HG03139 (cell line): ENCODE results near the gene STX16.

Experiments
- ATAC-seq: cut with Tn5 transposase; IDR thresholded peaks from one replicate; pipeline ENCODE4 v1.9.1; 2021; ENCODE audit not compliant: unreplicated experiment

Gene STX16

DNA sequence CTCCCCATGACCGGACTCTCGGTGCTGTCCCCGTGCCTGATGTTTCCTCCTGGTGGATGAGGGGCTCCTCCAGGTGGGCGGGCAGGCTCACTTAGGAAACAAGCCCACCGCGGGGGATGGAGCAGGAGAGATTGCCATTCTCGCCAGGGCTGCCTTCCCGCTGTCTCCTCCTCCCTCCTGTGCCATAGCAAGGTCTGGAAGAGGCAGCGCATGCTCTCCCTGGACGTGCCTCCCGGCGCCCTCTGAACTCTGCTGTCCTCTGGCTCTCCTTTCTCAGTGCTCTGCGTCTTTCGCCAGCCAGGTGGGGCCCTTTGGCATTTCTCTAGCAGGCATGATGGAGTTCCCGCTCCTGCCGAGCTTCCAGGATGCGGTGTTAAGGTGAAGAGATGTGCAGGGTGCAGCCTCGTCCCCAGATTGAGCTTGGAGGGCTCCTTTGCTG lies 24.1 kb downstream of the STX16 start:
- ATAC-seq = no peak

DNA sequence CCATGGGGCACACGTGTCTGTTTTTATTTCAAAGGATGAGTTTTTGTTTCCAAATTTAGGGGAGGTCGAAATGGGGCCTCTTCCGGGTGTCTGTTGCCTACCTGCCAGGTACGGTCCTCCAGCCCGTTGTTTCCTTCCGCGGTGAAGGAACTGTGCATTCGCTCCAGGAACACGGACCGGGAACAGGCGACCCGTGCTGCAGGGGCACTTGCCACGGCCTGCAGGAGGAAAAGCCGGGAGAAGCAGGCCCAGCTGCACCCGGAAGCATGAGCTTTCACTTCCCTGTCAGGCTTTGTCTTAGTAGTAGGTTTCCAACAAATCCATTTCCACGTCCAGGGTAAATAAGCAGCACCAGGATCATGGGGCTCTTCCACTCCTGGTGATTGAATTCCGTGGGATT lies 24.6 kb downstream of the STX16 start:
- no peak for ATAC-seq

DNA sequence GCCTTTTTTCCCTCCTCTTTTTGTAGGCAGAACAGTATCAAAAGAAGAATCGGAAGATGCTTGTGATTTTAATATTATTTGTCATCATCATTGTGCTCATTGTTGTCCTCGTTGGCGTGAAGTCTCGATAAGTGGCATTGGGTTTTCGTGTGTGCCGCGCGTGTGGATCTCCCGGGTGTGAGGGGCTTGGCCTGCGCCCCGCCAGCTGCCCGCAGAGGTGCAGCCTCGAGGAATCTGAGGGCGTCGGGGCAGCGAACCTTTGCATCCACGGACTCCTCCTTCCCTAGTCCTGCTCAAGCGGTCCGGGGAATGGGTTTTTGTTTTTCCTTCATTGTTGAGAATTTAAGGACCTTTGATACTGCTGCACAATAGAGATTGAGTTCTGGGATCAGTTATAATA lies 25.1 kb downstream of the STX16 start:
- ATAC-seq = no peak

GRCh38 chr20:58677079-58677604 lies 26.1 kb downstream of the STX16 start:
- no peak for ATAC-seq

- no peak for ATAC-seq
These were observed 26.7 kb downstream of the STX16 start for GRCh38 chr20:58677808-58678207.

DNA sequence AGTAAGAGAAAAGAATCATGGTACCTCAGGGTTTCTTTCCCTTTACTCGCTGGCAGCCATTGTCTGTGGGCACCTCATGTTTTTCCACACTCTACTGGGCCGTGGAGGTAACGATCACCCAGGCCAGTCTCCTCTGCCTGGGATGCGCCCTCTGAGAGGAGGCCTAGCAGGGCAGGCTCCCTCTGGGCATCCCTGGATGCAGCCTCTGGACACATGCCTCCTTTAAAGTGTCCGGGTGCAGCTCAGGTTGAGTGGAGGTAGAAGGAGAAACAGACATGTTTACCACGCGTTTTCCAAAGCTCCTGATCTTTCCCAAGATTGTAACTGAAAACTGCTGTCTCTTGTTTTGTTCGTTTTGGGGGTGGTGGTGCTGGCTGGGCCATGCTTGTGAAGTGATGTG lies 27.7 kb downstream of the STX16 start:
- ATAC-seq = no peak

DNA sequence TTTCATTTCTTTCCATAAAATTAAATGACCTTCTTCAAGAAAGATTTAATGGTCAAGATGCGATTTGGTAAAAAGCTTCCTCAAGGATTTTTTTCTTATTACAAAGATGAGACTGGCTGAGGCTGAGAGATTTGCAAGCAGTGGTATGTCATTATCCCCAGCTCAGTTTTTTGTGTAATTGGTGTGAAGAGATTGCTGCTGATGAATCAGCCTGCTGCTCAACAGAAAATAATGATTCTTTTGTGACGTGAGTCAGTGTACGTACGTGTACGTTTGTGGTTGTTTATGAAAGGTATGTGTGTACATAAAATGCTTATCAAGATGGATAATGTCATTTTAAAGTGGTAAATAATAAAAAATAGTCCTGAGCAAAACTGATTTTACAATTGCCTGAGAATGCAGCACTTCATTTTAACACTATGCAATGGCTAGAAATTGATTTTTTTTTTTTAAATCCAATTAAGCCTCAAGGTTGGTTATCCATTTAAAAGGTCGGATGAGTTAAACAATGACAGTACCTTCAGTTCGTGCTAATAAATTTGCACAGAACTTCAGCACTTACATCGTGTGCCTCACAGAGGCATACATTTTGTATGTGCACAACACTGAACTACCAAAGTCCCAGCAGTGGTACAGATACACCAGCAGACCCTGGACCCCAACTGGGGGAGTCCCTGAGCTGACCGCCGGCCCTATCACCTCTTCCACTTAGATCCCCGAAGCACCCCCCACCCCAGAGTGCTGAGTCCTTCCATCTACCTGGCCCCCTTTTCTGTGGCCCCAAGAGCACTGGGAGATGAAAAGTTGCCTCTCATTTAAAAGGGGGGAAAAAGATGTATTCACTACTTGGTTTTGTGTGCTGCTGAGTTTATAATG lies 31.8 kb downstream of the STX16 start:
- ATAC-seq = no peak

GRCh38 chr20:58684291-58684690 lies 33.2 kb downstream of the STX16 start:
- no peak for ATAC-seq

GRCh38 chr20:58685988-58686387 lies 34.9 kb downstream of the STX16 start:
- ATAC-seq = no peak

- ATAC-seq = no peak
These were observed 37.3 kb downstream of the STX16 start for GRCh38 chr20:58688414-58688813.

- ATAC-seq = no peak
These were observed 37.8 kb downstream of the STX16 start for GRCh38 chr20:58688840-58689239.

DNA sequence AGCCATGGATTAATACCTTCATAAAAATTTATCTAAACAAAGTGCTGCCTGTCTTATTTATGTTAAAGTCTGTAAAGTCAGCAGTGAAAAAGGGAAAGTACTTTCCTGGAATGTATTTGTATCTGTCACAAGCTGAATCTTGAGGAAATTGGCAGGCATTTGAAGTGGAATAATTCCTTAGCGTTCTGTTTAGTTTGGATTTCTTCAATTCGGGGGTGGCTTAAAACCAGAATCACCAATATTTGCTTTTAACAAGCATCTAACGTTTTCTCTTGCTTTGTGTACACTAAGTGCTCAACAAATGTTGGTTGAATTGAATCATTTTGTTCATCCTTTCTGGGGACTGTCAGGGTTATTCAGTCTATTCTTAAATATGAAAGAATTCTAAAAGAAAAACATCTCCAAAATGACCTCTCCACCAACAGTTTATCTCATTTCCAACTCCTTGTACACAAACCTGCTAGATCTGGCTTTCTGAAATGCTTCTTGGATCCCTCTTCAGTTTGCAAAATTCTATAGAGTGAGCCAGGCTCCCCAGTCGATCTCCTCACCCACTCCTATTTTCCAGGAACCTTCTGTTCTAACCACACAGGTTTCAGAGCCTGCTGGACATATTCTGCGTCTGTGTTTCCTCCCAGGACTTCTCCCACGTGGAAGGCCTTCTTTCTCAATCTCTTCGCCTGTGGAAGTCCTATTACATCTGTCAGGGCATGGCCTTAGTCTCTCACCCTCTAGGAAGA lies 39.5 kb downstream of the STX16 start:
- no peak for ATAC-seq

DNA sequence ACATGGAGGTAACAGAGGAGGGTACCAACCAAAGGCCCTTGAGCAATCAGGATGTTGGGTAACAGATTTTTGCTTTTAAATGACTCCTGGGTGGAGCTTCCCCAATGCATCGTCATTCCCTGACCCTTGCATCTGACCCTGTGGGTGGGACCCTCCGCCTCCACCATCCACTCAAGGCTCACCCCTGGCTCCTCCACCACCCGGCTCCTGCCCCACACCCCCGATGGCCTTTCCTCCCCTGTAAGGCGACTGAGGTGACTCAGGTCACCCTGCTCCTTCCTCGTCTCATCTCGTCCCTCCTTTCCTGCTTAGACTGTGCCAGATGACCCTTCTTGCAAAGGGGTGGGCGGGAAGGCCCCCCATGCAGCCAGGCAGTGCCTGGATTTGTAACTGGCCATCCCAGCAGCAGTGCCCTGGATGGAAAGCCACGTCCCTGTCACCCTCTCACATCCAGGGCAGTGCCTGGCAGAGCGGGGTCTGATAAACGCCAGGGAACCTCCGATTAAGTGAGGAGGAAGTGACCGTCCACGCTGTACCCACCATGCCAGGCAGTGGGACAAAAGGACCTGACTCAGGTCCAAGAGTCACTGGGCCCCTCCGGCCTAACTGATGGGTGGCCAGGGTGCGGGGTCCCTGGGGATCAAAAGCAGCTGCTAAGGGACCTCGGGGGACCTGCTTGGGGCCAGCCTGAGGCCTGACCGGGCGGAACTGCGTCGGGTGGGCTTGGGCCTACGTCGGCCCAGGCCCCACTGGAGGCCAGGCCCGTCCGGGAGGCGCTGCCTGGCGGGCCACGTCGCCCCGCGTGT lies 40.9 kb downstream of the STX16 start:
- ATAC-seq = peak; percentile 7

GRCh38 chr20:58692579-58693225 lies 41.6 kb downstream of the STX16 start, which contains the start of gene NPEPL1:
Gene NPEPL1 (plus strand): TSS chr20:58692800. CDS start chr20:58692901, 101 bp downstream.
- peak; percentile 83 for ATAC-seq

- ATAC-seq = no peak
These were observed 42.3 kb downstream of the STX16 start for GRCh38 chr20:58693226-58694006.

- no peak for ATAC-seq
These were observed 43.4 kb downstream of the STX16 start for GRCh38 chr20:58694241-58695083.

GRCh38 chr20:58695084-58695722 lies 44.1 kb downstream of the STX16 start:
- ATAC-seq = no peak

DNA sequence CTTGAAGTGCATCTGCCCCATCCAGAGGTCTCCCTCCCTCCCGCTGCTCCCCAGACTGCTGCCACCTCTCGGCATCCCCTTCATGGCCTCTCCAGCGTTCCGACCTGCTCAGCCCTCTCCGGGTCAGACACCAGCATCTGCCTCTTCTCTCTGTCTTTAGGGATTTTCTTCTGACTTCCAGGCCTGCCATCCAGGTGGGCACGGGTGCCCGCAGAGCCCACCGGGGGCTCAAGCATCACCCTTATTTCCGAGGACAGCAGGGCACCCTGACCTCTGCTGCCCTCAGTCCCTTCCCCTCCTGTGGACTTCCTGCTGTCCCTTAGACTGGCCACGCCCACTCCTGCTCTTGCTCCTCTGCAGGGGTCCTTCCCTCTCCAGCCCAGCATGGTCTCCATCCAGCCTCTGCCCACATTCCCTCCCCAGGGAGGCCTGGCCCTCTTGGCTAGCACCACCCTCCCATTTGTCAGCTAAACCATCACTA lies 44.9 kb downstream of the STX16 start:
- ATAC-seq = no peak
